ENCODE results near the gene ACAA1. TPM values are rescaled to one million over a fixed set of nuclear protein-coding genes. Genes with fewer than 3 reads are reported as not detected.
"Not testable (repeated sequence)": the region's sequence is repeated elsewhere in the genome, so short reads cannot be mapped to it uniquely, and the experiment has no call there.

Gene ACAA1
- total RNA-seq, 2 experiments from 2014 or later, result 52.2 to 64.6 TPM

DNA sequence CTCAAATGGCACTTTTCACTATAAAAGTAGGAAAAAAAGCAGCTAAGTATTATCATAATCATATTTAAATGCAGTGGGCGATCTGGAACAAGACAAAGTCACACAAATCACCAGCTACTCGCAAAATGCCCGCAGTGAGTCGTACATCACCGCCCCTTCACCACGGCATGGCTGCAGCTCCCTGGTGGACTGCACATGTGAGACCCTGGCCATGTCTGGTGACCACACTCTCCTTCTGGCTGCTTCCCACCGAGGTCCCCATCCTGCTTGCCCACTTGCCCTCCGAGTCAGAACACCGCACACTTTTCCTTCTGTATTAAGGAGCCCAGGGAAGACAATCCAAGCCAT is 38.6 kb downstream of the ACAA1 start:
- Mint-ChIP-seq H3K9me3 (ENCODE audit: low read depth) (no peaks in the 10 kb centered on the region), H3K4me3 (no peak overlapping the region), H3K27me3 (no peaks in the 10 kb centered on the region), H3K4me1 (no peaks in the 10 kb centered on the region), H3K27ac (no peak overlapping the region), H3K36me3 (ENCODE audit: low read depth) (no peaks in the 10 kb centered on the region)
- ChIA-PET CTCF (no interaction called here), POLR2A (no interaction called here)
- intact Hi-C loops (cut with DNase I, micrococcal nuclease), result no loop called here
- ATAC-seq (no peak), DNase-seq (no peak)

- no peak overlapping the region for H3K27ac Mint-ChIP-seq
- H3K4me1 Mint-ChIP-seq, result no peaks in the 10 kb centered on the region
- H3K4me3 Mint-ChIP-seq, result no peak overlapping the region
- POLR2A ChIA-PET, result no interaction called here
- no peaks in the 10 kb centered on the region for H3K36me3 Mint-ChIP-seq (ENCODE audit: low read depth)
- ATAC-seq (no peak), DNase-seq (no peak)
- CTCF ChIA-PET, result no interaction called here
- H3K9me3 Mint-ChIP-seq (ENCODE audit: low read depth), result no peaks in the 10 kb centered on the region
- intact Hi-C loops (cut with DNase I, micrococcal nuclease), result no loop called here
- no peaks in the 10 kb centered on the region for H3K27me3 Mint-ChIP-seq
Observed at GRCh38 chr3:38097446-38098375, 39.2 kb downstream of the ACAA1 start.

DNA sequence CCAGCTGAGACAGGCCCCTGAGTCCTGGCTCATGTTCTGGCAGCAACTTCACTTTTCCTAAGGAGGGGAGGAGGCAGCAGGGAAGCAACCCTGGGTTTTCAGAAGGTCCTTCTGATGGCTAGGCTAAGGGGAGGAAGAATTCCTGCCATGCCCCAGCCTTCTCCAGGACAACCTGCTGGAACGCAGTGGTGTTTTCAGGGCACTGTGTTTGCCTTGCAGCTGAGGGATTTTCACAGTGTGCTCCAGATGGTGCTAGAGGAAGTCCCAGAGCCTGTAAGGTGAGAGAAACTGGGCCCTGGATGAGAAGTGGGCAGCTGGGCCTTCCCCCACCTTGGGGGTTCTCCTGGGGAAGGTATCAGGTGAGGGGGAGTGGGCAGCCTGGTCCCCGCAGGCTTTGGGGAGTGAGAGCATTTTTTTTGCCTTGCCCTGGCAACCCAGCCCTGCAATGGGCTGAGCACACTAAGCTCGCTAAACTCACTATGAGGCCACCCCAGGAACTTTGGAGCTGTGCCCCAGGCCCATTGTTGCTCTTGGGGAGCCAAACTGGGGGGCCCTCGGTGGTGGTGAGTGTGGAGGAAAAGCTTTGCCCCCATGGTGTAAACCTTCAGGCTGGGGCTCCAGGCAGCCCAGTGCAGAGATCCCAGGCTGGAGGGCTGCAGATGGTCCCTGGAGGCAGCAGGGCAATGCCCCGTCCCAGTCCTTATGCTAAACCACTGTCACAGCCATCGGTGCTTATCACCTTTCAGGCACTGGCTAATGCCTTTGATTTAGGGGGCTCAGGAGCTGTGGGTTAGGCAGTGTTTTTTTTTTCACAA is 41.1 kb downstream of the ACAA1 start:
- intact Hi-C loops (cut with DNase I, micrococcal nuclease), result no loop called here
- H3K9me3 Mint-ChIP-seq (ENCODE audit: low read depth), result no peaks in the 10 kb centered on the region
- no peak overlapping the region for H3K4me3 Mint-ChIP-seq
- ATAC-seq (no peak), DNase-seq (no peak)
- ChIA-PET CTCF (no interaction called here), POLR2A (no interaction called here)
- H3K36me3 Mint-ChIP-seq (ENCODE audit: low read depth), result no peaks in the 10 kb centered on the region
- H3K4me1 Mint-ChIP-seq, result no peaks in the 10 kb centered on the region
- no peaks in the 10 kb centered on the region for H3K27me3 Mint-ChIP-seq
- no peak overlapping the region for H3K27ac Mint-ChIP-seq

GRCh38 chr3:38094999-38095398 is 41.9 kb downstream of the ACAA1 start:
- ATAC-seq (no peak), DNase-seq (no peak)
- Mint-ChIP-seq H3K27me3 (no peaks in the 10 kb centered on the region), H3K27ac (no peak overlapping the region), H3K9me3 (ENCODE audit: low read depth) (no peaks in the 10 kb centered on the region), H3K4me3 (no peak overlapping the region), H3K4me1 (no peaks in the 10 kb centered on the region), H3K36me3 (ENCODE audit: low read depth) (no peaks in the 10 kb centered on the region)
- ChIA-PET CTCF (interaction anchor here (0.6 kb wide), 1 partner anchor 60 kb away, joined by 3 read pairs; no protein-coding TSS in a partner anchor), POLR2A (no interaction called here)
- intact Hi-C loops (cut with DNase I, micrococcal nuclease), result no loop called here

GRCh38 chr3:38090453-38090852 is 46.5 kb downstream of the ACAA1 start:
- Mint-ChIP-seq H3K36me3 (ENCODE audit: low read depth) (no peaks in the 10 kb centered on the region), H3K4me3 (no peak overlapping the region), H3K27ac (no peak overlapping the region), H3K9me3 (ENCODE audit: low read depth) (no peaks in the 10 kb centered on the region), H3K27me3 (no peaks in the 10 kb centered on the region), H3K4me1 (no peaks in the 10 kb centered on the region)
- intact Hi-C loops (cut with DNase I, micrococcal nuclease), result no loop called here
- CTCF ChIA-PET, result no interaction called here
- ATAC-seq (no peak), DNase-seq (no peak)
- POLR2A ChIA-PET, result no interaction called here

DNA sequence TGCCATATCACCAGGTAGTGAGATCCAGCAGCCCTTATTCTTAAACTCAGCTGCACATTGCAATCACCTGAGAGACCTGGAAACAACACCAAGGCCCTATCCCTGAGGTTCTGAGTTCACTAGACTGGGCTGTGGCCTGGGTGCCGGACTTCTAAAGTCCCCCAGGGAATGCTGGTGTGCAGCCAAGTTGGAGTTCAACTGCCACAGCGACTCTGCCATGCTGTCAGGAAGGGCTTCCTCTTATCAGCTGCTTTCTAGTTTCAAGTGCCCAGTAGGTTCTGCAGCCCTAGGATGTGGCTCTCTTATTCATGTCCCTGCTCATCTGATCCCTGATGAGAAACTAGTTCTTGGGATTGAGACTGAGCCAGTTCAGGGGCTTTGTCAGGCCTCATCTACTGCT is 47.8 kb downstream of the ACAA1 start:
- intact Hi-C loops (cut with DNase I, micrococcal nuclease), result no loop called here
- H3K27ac Mint-ChIP-seq, result no peak overlapping the region
- H3K9me3 Mint-ChIP-seq (ENCODE audit: low read depth), result peaks cover 2% of the 10 kb centered on the region
- POLR2A ChIA-PET, result no interaction called here
- no peaks in the 10 kb centered on the region for H3K36me3 Mint-ChIP-seq (ENCODE audit: low read depth)
- H3K4me3 Mint-ChIP-seq, result no peak overlapping the region
- ATAC-seq (no peak), DNase-seq (no peak)
- H3K27me3 Mint-ChIP-seq, result no peaks in the 10 kb centered on the region
- no peaks in the 10 kb centered on the region for H3K4me1 Mint-ChIP-seq
- CTCF ChIA-PET, result no interaction called here

DNA sequence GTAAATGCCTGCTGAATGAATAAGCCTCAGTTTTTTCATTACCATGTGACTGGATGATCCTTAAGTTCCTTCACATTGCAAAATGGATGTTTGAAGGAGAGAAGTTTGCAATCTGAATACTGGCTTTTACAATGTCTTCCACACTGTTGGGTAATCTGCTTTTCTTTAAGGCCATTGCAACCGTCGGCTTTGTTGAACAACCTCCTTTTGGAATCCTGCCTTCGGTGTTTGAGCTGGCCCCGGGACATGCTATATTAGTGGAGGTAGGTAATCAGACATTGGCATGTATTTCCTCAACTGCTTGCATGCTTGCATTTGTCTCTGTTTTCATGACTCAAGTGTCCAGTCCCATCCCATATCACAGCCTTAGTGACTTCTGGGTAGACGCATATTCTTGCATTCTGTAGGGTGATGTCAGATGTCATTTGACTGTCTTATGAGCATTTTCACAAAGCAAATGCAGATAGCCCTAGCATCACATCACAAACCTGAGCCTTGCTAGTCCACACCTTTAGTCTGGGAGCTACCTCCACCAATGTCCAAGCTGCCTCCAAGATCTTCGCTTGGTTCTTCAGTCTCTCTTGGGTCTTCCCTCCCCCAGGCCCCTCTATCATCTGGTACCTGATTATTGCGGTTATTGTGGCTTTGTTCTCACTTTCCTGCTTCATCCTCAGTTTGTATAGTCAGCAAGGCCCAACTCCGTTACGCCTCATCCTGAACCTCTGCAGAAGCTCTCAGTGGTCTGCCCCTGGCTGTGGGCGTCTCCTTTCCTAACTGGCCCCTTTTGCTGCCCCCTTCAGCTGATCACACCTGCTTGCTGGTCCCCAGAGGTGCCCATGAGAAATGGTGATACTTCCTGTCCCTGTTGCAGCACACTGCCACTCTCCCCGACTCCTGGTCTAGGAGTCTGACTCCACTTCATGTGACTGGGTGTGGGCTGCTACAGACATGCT is 48.5 kb downstream of the ACAA1 start:
- Mint-ChIP-seq H3K4me1 (no peaks in the 10 kb centered on the region), H3K27me3 (no peaks in the 10 kb centered on the region), H3K9me3 (ENCODE audit: low read depth) (peaks cover 6% of the 10 kb centered on the region), H3K36me3 (ENCODE audit: low read depth) (no peaks in the 10 kb centered on the region), H3K4me3 (no peak overlapping the region), H3K27ac (no peak overlapping the region)
- DNase-seq, result no peak
- POLR2A ChIA-PET, result no interaction called here
- intact Hi-C loops (cut with DNase I, micrococcal nuclease), result no loop called here
- no peak for ATAC-seq
- CTCF ChIA-PET, result no interaction called here

- POLR2A ChIA-PET, result interaction anchor here (0.7 kb wide), 1 partner anchor 341 kb away, joined by 3 read pairs; no protein-coding TSS in a partner anchor
- H3K27ac Mint-ChIP-seq; H3K4me3 Mint-ChIP-seq; H3K36me3 Mint-ChIP-seq (ENCODE audit: low read depth); intact Hi-C loops (cut with DNase I, micrococcal nuclease); DNase-seq; H3K4me1 Mint-ChIP-seq; H3K27me3 Mint-ChIP-seq; H3K9me3 Mint-ChIP-seq (ENCODE audit: low read depth); CTCF ChIA-PET; ATAC-seq: not testable (repeated sequence)
Observed at GRCh38 chr3:38087278-38087677, 49.6 kb downstream of the ACAA1 start.

- Mint-ChIP-seq H3K4me3 (no peak overlapping the region), H3K9me3 (ENCODE audit: low read depth) (peaks cover 6% of the 10 kb centered on the region), H3K4me1 (no peaks in the 10 kb centered on the region), H3K27me3 (no peaks in the 10 kb centered on the region), H3K27ac (no peak overlapping the region), H3K36me3 (ENCODE audit: low read depth) (no peaks in the 10 kb centered on the region)
- DNase-seq (no peak), ATAC-seq (no peak)
- intact Hi-C loops (cut with DNase I, micrococcal nuclease), result no loop called here
- CTCF ChIA-PET, result no interaction called here
- POLR2A ChIA-PET, result no interaction called here
Observed at GRCh38 chr3:38086496-38086895, 50.4 kb downstream of the ACAA1 start.

DNA sequence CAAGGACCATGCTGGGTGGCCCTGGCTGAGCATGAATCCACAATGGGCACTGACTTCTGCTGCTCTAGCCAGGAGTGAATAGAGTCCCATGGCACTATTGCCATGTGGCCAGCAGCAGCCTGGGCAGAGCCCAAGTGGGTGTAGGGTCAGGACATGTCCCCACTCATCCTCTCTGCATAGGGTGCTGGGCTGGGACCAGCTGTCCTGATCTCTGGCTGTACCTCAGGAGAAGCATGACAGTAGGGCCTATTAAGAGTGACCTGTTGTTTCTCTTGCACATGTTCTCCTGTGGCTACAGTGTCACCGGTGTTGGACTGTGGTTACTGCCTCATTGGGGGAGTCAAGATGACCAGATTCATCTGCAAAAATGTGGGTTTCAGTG is 51.0 kb downstream of the ACAA1 start:
- no peaks in the 10 kb centered on the region for H3K4me1 Mint-ChIP-seq
- ChIA-PET CTCF (no interaction called here), POLR2A (no interaction called here)

GRCh38 chr3:38085311-38085942 is 51.5 kb downstream of the ACAA1 start:
- H3K4me3 Mint-ChIP-seq, result no peak overlapping the region
- CTCF ChIA-PET, result interaction anchor here (0.5 kb wide), 1 partner anchor 435 kb away, joined by 3 read pairs; no protein-coding TSS in a partner anchor
- no peaks in the 10 kb centered on the region for H3K36me3 Mint-ChIP-seq (ENCODE audit: low read depth)
- POLR2A ChIA-PET, result interaction anchor here (0.5 kb wide), 1 partner anchor 392 kb away, joined by 4 read pairs; no protein-coding TSS in a partner anchor
- no peak overlapping the region for H3K27ac Mint-ChIP-seq
- intact Hi-C loops (cut with DNase I, micrococcal nuclease), result no loop called here
- peaks cover 6% of the 10 kb centered on the region for H3K9me3 Mint-ChIP-seq (ENCODE audit: low read depth)
- no peaks in the 10 kb centered on the region for H3K4me1 Mint-ChIP-seq
- DNase-seq (no peak), ATAC-seq (no peak)
- no peaks in the 10 kb centered on the region for H3K27me3 Mint-ChIP-seq

More for the DNA sequence above, 51.0 kb downstream of the ACAA1 start:
- ATAC-seq (no peak), DNase-seq (no peak)
- intact Hi-C loops (cut with DNase I, micrococcal nuclease), result no loop called here
- H3K27ac Mint-ChIP-seq, result no peak overlapping the region
- no peak overlapping the region for H3K4me3 Mint-ChIP-seq
- no peaks in the 10 kb centered on the region for H3K27me3 Mint-ChIP-seq
- H3K9me3 Mint-ChIP-seq (ENCODE audit: low read depth), result peaks cover 6% of the 10 kb centered on the region
- H3K36me3 Mint-ChIP-seq (ENCODE audit: low read depth), result no peaks in the 10 kb centered on the region

Data from activated CD4-positive, alpha-beta T cell treated with anti-CD3 and anti-CD28 coated beads for 36 hours (primary cell).